K562 (cell line): ENCODE data around the gene DCAF4. TPM values are rescaled to one million over a fixed set of nuclear protein-coding genes. Genes with fewer than 3 reads are reported as not detected.
A peak's percentile ranks its signal among the peaks of the same experiment; 100 is the strongest.

ENCODE experiments used
- ASH1L ChIP-seq: fragments of 450-650 bp; IDR thresholded peaks from 2 replicates; pipeline ENCODE4 v1.6.1; 2018; ENCODE audit warnings: borderline replicate concordance, mild to moderate bottlenecking, low read depth; ENCODE audit not compliant: partially characterized antibody
- ATF2 ChIP-seq: sonication (generic); formaldehyde crosslinking; IDR thresholded peaks from 2 replicates; pipeline ENCODE4 v1.8.1; 2022; ENCODE audit warnings: missing genetic modification reagents
- CHAMP1 ChIP-seq: fragments of 450-650 bp; IDR thresholded peaks from 2 replicates; pipeline ENCODE4 v1.6.1; 2016; ENCODE audit warnings: mild to moderate bottlenecking
- CREM ChIP-seq: IDR thresholded peaks from 2 replicates; pipeline ENCODE4 v1.6.1; 2014; ENCODE audit warnings: antibody characterized with exemption, low read depth
- CTBP1 ChIP-seq: fragments of 450-650 bp; IDR thresholded peaks from 2 replicates; pipeline ENCODE4 v1.6.1; 2016; ENCODE audit warnings: borderline replicate concordance
- EGR1 ChIP-seq: fragments of 450-650 bp; conservative IDR thresholded peaks from 2 replicates; pipeline ENCODE4 v1.6.1; 2017; ENCODE audit warnings: mild to moderate bottlenecking
- ELF4 ChIP-seq: fragments of 450-650 bp; formaldehyde crosslinking; IDR thresholded peaks from 2 replicates; pipeline ENCODE4 v1.4.0; 2022; ENCODE audit warnings: missing genetic modification characterization
- FOXO4 ChIP-seq: fragments of 450-650 bp; formaldehyde crosslinking; IDR thresholded peaks from 2 replicates; pipeline ENCODE4 v1.4.0; 2020; ENCODE audit warnings: mild to moderate bottlenecking, moderate library complexity
- FOXP1 ChIP-seq: sonication (generic); formaldehyde crosslinking; IDR thresholded peaks from 2 replicates; pipeline ENCODE4 v1.8.0; 2022; ENCODE audit warnings: mild to moderate bottlenecking, missing genetic modification reagents
- HCFC1 ChIP-seq: IDR thresholded peaks from 2 replicates; pipeline ENCODE4 v1.6.1; 2012; ENCODE audit warnings: low read depth, low read length, improper control_type of control experiment
- HOMEZ ChIP-seq: fragments of 250-450 bp; sonication (Bioruptor Pico); IDR thresholded peaks from 2 replicates; pipeline ENCODE4 v1.4.0; 2020; ENCODE audit warnings: mild to moderate bottlenecking, moderate library complexity
- KHSRP ChIP-seq: fragments of 450-650 bp; IDR thresholded peaks from 2 replicates; pipeline ENCODE4 v1.6.1; 2017
- MTA2 ChIP-seq: fragments of 450-650 bp; IDR thresholded peaks from 2 replicates; pipeline ENCODE4 v1.6.1; 2016; ENCODE audit warnings: low read depth
- NUFIP1 ChIP-seq: fragments of 450-650 bp; IDR thresholded peaks from 2 replicates; pipeline ENCODE4 v1.6.1; 2018; ENCODE audit not compliant: partially characterized antibody
- PURB ChIP-seq: sonication (generic); formaldehyde crosslinking; IDR thresholded peaks from 2 replicates; pipeline ENCODE4 v1.9.0; 2021; ENCODE audit warnings: low read depth, mild to moderate bottlenecking, missing genetic modification reagents
- SP1 ChIP-seq: sonication (generic); formaldehyde crosslinking; IDR thresholded peaks from 2 replicates; pipeline ENCODE4 v1.8.1; 2022; ENCODE audit warnings: mild to moderate bottlenecking, missing genetic modification reagents
- SPI1 ChIP-seq: IDR thresholded peaks from 2 replicates; pipeline ENCODE4 v1.6.1; 2011; ENCODE audit warnings: low read depth, low read length, control low read depth, borderline replicate concordance
- TAF9B ChIP-seq: fragments of 450-650 bp; IDR thresholded peaks from 2 replicates; pipeline ENCODE4 v1.6.1; 2018; ENCODE audit warnings: mild to moderate bottlenecking; ENCODE audit not compliant: partially characterized antibody
- ZNF274 ChIP-seq: IDR thresholded peaks from 2 replicates; pipeline ENCODE4 v1.6.1; 2011; ENCODE audit warnings: low read depth, mild to moderate bottlenecking, low read length, moderate library complexity, borderline replicate concordance
- ZNF282 ChIP-seq: sonication (generic); formaldehyde crosslinking; IDR thresholded peaks from 2 replicates; pipeline ENCODE4 v1.8.1; 2023; ENCODE audit warnings: missing genetic modification reagents
- ZNF395 ChIP-seq: fragments of 200-800 bp; sonication (Bioruptor generic); IDR thresholded peaks from 2 replicates; pipeline ENCODE4 v1.6.1; 2017; ENCODE audit warnings: missing genetic modification characterization, missing compliant biosample characterization
- ZNF778 ChIP-seq: fragments of 450-650 bp; formaldehyde crosslinking; IDR thresholded peaks from 2 replicates; pipeline ENCODE4 v1.4.0; 2020; ENCODE audit warnings: mild to moderate bottlenecking, moderate library complexity
- polyA plus RNA-seq, 8 experiments: library from polyadenylated mRNA; depleted of rRNA in 4 of 8; stranded (reverse) in 5 of 8; unstranded in 3 of 8; fragments of >200 nt; fragmentation: Nextera tagmentation in 2 of 8; fragmentation: Illumina TruSeq in 1 of 8; extraction: Ambion mirVana in 2 of 8; extraction: Trizol in 1 of 8; gene quantifications; 2 replicates each; pipeline versions ENCODE4 v1.2.1 to v1.2.3, GENCODE V29; 2011 to 2014; ENCODE audit warnings: inconsistent platforms in 1 of 8, missing spikeins in 1 of 8
- total RNA-seq, 7 experiments: library from RNA; depleted of rRNA in 6 of 7; stranded (reverse); fragments of >200 nt in 6 of 7; fragmentation: Illumina TruSeq in 2 of 7; extraction: Trizol in 2 of 7; gene quantifications; 2 replicates each; pipeline versions ENCODE4 v1.2.1 to v1.2.3, GENCODE V29; 2011 to 2021; ENCODE audit warnings: low replicate concordance in 1 of 7

The DCAF4 gene
- total and polyA plus RNA-seq, 9 of the 15 experiments (the other 6 are each of a cell fraction or from before 2014, with no cell fraction given), result 2.7 to 49.2 (median 22.9) TPM

- no peak for TF ChIP-seq HCFC1
- TF ChIP-seq ELF4 (CRISPR knock-in tag), result no peak
- TF ChIP-seq CTBP1, result no peak
- no peak for TF ChIP-seq PURB
- no peak for TF ChIP-seq ZNF395 (CRISPR knock-in tag)
- peak; percentile 81 for TF ChIP-seq CREM
- TF ChIP-seq SP1 (CRISPR knock-in tag), result 0 out of 2 replicates have a peak, but pooled peaks have one; percentile 0
- no peak for TF ChIP-seq NUFIP1
- TF ChIP-seq FOXO4, result no peak
- TF ChIP-seq ASH1L, result peak; percentile 90
- no peak for TF ChIP-seq KHSRP
- TF ChIP-seq MTA2, result no peak
- TF ChIP-seq TAF9B, result no peak
- TF ChIP-seq HOMEZ (CRISPR knock-in tag), result no peak
- TF ChIP-seq ZNF274, result no peak
- no peak for TF ChIP-seq CHAMP1
- peak; percentile 69; the same call in 1 of the 2 replicates for TF ChIP-seq FOXP1 (CRISPR knock-in tag)
- no peak for TF ChIP-seq EGR1
- TF ChIP-seq SPI1, result no peak
- TF ChIP-seq ZNF778 (CRISPR knock-in tag), result no peak
- no peak for TF ChIP-seq ZNF282 (CRISPR knock-in tag)
- TF ChIP-seq ATF2 (CRISPR knock-in tag), result no peak
Measured at GRCh38 chr14:72926292-72927028, at the start of gene DCAF4 (continued).
